CD4-positive, alpha-beta T cell treated with Interleukin-6 at 100 ng/mL for 8 hours (primary cell): Measurements from ENCODE around the gene WFIKKN1.

Source experiments
- DNase-seq: peaks from one replicate; pipeline ENCODE4 v3.0.0-alpha.2; 2020; ENCODE audit warnings: mixed read lengths, low spot score

The WFIKKN1 gene

DNA sequence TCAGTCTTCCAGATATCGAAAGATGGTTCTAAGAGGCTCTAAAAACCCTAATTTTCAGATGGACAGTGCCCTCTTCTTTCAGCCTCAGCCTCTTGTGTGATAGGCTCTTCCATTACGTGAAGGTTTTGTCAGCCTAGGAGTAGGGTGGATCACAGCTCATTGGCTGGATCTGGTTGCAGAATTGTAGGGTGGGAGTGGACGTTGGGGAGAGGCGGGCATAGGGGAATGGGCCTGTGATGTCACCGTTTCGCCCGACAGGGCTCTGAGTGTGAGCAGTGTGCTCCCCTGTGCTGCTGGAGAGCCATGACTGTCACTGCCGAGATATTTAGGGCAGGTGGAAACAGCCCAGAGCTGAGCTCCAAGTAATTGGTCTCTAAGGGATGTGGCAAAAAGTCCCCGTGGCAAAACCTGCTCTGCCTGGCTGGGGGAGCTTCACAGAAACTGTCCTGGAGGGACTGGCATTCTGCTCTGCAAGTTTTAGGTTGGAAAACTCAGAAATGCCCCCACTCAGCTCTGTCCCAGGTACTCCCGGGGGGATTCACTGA is 6.2 kb upstream of the WFIKKN1 start:
- DNase-seq = no peak

DNA sequence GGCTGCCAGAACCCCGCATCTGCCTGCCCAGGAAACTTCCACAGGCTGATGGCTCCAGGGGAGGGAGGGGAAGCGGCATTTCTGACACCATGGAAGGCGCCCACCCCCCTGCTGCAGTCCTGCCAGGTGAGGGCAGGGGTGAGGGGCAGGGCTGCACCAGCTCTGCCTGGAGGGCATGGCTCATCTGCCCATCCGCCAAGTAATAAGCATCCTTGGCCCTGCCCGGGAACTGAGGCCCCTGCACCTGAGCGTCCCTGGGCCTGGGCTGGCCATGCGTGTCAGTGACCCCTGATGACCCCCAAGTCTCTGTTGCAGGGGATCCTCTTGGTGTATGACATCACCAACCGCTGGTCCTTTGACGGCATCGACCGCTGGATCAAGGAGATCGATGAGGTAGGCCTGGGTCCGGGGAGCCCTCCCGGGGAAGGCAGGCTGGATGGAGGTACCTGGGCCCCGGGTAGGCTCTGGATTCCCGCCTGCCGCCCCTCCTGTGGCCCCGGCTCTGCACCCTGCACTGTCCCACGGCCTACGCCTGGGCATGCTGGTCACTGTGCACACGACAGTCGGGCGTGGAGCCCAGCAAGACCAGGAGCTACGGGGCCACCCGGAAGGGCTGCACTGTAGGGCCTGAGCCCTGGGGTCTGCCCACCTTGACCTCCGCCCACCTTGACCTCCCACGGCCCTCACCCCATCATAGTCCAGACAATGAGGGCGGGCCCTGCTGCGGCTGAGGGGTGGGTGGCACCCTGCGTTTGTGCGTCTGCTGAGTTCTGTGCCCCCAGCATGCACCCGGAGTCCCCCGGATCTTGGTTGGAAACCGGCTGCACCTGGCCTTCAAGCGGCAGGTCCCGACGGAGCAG is 5.4 kb upstream of the WFIKKN1 start:
- no peak for DNase-seq

DNA sequence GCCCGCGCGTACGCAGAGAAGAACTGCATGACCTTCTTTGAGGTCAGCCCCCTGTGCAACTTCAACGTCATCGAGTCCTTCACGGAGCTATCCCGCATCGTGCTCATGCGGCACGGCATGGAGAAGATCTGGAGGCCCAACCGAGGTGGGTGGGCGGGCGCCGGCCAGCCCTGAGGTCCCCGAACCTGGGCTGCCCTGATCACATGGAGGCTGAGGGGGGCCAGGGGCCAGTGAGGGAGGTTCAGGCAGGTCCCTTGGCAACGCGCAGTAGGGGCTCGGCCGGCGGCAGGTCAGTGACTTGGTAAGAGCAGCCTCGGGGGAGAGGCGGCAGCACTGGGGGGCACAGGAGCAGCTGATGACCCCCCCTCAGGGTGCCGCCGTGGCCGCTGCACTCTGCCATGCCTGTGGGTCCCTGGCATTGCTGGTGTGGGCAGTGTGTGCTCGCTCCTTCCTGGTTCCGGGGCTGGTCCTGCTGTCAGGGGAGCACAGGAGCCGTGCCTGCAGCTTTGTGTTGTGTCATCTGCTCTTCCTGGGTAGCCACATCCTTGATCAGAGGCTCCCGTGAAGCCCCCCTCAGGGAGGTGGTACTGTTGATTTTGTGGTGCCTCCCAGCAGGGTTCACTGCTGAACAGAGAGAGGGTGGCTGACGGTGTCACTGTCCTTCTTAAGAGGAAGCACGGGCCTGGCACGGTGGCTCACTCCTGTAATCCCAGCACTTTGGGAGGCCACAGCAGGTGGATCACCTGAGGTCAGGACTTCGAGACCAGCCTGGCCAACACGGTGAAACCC is 4.6 kb upstream of the WFIKKN1 start:
- no peak for DNase-seq

DNA sequence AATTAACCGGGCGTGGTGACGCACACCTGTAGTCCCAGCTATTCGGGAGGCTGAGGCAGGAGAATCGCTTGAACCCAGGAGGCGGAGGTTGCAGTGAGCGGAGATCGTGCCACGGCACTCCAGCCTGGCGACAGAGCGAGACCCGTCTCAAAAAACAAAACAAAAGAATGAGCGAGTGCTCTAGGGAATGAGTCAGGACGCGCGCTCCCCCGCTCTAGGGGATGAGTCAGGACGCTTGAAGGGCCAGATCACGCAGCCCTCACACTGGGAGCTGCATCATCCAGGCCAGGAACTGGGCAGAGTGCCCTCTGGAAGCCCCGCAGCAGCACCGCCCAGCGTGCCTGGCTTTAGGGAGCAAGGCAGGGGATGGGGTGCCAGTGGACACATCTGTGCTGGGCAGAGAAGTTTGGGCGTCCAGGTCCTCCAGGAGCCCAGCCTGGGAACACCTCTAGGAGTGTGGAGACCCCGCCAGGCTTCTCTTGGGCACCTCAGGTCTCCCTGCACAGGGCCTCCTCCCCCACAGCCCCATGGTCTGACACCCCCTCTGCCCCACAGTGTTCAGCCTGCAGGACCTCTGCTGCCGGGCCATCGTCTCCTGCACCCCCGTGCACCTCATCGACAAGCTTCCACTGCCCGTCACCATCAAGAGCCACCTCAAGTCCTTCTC is 3.9 kb upstream of the WFIKKN1 start:
- no peak for DNase-seq

GRCh38 chr16:627454-628239 is 3.1 kb upstream of the WFIKKN1 start:
- DNase-seq = no peak

DNA sequence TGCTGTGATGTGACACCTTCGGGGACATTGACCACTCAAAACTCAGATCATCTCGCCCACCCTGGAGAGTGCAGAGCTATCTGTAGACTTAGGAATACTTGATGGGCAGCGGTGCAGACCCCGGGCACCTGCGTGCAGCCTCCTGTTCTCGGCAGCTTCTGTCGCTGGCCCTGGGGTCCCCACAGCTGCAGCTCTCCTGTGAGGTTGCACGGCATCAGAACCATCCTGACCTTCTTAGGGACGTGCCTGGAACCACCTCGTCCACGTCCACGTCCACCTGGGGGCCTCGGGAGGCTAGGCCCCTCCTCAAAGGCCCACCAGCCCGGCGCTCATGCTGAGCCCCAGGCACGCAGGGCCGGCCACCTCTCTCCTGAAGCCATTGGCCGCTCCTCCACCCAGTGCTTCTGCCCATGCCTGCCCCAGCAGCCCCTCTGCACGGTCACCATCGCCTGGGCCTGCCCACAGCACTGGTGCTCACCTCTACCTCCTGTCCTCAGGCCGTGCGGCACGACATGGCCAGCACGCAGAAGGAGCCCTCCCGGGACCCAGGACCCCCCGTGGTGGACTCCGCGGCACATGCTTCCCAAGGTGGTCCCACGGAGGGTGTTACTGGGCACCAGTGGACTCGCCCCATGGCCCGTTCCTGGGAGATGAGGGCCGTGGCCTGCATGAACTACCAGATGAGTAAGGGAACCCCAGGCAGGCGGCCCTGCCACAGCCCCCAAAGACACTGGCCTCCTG is 2.3 kb upstream of the WFIKKN1 start:
- no peak for DNase-seq

DNA sequence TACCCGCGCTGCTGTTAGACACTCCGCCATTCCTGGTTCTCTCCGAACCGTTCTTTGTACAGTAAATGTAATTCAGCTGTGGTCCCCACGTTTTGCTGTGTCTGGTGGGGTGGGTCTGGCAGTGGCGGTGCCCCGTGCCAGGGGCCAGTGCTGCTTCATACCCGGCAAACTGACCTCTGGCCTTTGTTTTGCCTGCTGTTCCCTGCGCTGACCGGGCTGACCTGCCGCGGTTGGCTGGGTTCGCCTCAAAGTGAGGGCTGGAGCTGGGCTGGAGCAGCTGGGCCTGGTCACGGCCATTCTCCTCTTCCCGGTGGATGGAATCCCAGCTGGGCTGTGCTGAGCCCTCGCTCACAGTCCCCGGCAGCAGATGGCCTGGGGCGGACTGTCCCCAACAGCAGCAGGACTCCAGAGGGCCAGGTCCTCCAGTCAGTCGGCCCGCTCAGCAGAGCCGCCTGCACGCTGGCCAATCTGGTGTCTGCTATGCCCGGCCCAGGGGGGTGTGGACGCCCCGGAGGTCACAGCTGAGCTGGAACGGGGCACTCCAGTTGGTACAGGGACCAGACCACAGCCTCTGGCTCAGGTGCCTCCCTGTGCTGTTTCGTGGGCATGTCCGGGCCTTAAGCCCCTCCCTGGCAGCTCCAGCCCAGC is 1.5 kb upstream of the WFIKKN1 start:
- no peak for DNase-seq

DNA sequence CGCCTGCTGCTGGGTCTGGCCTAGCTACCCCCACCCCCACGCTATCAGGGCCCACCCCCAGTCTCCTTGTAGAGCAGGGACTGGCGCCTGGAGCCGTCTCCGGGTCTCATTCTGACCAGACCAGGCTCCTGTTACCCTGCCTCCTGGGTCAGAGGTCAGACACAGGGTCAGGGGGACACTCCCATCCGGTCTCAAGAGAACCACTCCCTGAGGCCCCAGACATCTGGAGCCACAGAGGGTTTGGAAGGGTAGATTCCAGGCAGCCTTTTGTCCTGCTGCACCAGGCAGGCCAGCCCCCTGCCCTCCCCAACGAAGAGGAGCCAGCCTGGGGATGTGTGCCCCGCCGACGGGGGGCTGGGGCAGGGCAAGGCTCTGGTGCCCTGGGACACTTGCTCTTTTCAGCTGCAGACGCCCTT is 944 bp upstream of the WFIKKN1 start:
- no peak for DNase-seq

GRCh38 chr16:630249-630814 is 453 bp upstream of the WFIKKN1 start:
- DNase-seq = no peak

DNA sequence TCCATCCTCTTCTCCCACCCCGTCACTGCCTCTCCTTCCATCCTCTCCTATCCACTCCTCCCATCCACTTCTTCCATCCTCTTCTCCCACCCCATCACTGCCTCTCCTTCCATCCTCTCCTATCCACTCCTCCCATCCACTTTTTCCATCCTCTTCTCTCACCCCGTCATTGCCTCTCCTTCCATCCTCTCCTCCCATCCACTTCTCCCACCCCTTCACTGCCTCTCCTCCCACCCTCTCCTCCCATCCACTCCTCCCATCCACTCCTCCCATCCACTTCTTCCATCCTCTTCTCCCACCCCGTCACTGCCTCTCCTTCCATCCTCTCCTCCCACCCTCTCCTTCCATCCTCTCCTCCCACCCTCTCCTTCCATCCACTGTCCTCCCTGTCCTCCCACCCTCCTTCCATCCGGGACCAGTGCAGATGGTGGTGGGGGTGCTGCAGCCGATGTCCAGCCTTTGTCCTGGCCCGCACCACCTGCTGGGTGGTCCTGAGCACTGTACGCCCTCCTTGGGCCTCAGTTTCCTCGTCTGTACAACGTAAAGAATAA is 1.1 kb downstream of the WFIKKN1 start:
- no peak for DNase-seq

DNA sequence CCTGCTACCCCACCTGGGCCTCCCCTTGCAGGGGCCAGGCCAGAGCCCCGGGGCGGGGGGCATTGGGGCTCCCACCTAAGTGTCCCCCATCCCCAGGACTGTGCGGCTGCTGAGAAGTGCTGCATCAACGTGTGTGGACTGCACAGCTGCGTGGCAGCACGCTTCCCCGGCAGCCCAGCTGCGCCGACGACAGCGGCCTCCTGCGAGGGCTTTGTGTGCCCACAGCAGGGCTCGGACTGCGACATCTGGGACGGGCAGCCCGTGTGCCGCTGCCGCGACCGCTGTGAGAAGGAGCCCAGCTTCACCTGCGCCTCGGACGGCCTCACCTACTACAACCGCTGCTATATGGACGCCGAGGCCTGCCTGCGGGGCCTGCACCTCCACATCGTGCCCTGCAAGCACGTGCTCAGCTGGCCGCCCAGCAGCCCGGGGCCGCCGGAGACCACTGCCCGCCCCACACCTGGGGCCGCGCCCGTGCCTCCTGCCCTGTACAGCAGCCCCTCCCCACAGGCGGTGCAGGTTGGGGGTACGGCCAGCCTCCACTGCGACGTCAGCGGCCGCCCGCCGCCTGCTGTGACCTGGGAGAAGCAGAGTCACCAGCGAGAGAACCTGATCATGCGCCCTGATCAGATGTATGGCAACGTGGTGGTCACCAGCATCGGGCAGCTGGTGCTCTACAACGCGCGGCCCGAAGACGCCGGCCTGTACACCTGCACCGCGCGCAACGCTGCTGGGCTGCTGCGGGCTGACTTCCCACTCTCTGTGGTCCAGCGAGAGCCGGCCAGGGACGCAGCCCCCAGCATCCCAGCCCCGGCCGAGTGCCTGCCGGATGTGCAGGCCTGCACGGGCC is 1.9 kb downstream of the WFIKKN1 start:
- no peak for DNase-seq

DNA sequence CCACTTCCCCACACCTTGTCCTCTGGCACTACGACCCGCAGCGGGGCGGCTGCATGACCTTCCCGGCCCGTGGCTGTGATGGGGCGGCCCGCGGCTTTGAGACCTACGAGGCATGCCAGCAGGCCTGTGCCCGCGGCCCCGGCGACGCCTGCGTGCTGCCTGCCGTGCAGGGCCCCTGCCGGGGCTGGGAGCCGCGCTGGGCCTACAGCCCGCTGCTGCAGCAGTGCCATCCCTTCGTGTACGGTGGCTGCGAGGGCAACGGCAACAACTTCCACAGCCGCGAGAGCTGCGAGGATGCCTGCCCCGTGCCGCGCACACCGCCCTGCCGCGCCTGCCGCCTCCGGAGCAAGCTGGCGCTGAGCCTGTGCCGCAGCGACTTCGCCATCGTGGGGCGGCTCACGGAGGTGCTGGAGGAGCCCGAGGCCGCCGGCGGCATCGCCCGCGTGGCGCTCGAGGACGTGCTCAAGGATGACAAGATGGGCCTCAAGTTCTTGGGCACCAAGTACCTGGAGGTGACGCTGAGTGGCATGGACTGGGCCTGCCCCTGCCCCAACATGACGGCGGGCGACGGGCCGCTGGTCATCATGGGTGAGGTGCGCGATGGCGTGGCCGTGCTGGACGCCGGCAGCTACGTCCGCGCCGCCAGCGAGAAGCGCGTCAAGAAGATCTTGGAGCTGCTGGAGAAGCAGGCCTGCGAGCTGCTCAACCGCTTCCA is 2.7 kb downstream of the WFIKKN1 start:
- no peak for DNase-seq

GRCh38 chr16:634051-634670 is 3.4 kb downstream of the WFIKKN1 start:
- no peak for DNase-seq

- no peak for DNase-seq
Observed at GRCh38 chr16:634996-635395, 4.2 kb downstream of the WFIKKN1 start.

DNA sequence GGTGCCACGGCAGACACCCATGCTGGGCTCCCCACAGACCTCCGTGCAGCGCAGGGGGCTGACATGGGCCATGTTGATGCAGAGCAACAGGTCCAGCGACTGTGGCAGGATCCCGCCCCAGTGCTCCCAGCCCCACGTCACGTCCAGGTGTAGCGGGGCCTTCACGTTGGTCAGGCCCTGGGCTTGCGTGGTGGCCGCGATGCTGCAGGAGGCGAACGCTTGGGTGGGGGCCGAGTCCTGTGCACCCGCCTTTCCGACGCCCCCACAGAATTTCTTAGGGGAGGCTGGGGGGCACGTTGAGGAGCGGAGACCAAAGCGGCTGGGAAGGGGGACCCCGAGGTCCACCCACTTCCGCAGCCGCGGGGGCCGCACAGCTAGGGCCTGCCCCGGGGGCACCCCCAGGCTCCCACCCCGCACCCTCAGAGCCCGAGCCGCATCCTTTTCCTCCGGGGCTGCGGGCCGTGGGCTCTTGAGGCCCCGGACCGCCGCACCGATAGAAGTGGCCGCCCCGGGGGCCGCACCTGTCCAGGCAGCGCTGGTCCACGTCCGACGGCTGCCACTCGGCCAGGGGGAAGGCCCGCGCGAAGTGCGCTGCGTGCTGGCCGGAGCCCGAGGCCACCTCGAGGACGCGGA is 4.9 kb downstream of the WFIKKN1 start:
- DNase-seq = no peak

GRCh38 chr16:636206-637080 is 5.7 kb downstream of the WFIKKN1 start, which contains the start of gene METTL26:
Gene METTL26 (minus strand): TSS chr16:636305. CDS start chr16:636290, 15 bp downstream.
- peak; percentile 94 for DNase-seq
